ENCODE results near the gene CEMIP.

CEMIP gene

DNA sequence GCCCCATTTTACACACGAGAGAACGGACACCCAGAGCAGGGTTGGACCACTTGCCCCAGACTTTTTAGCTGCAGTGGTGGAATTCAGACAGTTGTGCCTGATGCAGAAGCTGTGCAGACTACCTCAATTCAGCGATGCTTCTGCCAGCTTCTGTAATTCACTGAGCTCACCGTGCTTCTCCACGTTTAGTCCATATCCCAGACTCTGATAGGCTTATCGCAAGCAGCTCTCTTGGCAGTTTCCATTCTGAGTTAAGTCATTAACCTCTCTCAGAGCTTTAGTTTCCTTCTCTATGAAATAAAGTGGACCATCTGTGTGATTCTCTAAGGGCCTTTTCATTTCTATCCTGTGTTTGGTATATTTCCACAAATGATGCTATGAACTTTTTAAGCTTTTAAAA, 47.0 kb upstream of the CEMIP start:
- no peak overlapping the region for H3K9ac ChIP-seq (ENCODE audit: low read length)
- H3K27ac ChIP-seq (ENCODE audit: low read length): no peak overlapping the region
- H3K4me2 ChIP-seq (ENCODE audit: low read depth, low read length): no peak overlapping the region
- no peak overlapping the region for H3K4me3 ChIP-seq (ENCODE audit: low read length)
- no peaks in the 10 kb centered on the region for H3K9me3 ChIP-seq (replicated peaks; ENCODE audit: insufficient read depth, low read length)
- H3K27me3 ChIP-seq (replicated peaks; ENCODE audit: insufficient read depth, low read length): no peaks in the 10 kb centered on the region
- H3F3A ChIP-seq (ENCODE audit: insufficient read depth, low read length): no peaks in the 10 kb centered on the region
- H4K20me1 ChIP-seq (ENCODE audit: insufficient read depth, low read length): no peaks in the 10 kb centered on the region
- no peak for TF ChIP-seq EZH2 (optimal IDR thresholded peaks at IDR 0.05; ENCODE audit: low read depth, low read length)
- TF ChIP-seq, protein P1, sequence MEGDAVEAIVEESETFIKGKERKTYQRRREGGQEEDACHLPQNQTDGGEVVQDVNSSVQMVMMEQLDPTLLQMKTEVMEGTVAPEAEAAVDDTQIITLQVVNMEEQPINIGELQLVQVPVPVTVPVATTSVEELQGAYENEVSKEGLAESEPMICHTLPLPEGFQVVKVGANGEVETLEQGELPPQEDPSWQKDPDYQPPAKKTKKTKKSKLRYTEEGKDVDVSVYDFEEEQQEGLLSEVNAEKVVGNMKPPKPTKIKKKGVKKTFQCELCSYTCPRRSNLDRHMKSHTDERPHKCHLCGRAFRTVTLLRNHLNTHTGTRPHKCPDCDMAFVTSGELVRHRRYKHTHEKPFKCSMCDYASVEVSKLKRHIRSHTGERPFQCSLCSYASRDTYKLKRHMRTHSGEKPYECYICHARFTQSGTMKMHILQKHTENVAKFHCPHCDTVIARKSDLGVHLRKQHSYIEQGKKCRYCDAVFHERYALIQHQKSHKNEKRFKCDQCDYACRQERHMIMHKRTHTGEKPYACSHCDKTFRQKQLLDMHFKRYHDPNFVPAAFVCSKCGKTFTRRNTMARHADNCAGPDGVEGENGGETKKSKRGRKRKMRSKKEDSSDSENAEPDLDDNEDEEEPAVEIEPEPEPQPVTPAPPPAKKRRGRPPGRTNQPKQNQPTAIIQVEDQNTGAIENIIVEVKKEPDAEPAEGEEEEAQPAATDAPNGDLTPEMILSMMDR (IDR thresholded peaks at IDR 0.05; ENCODE audit: low read length): no peak
- TF ChIP-seq EZH2phosphoT487 (IDR thresholded peaks at IDR 0.05; ENCODE audit: low read length): no peak
- H3K79me2 ChIP-seq (ENCODE audit: low read length): peaks cover 9% of the 10 kb centered on the region; the same call in 1 of the 2 replicates
- no peak overlapping the region for H2AFZ ChIP-seq (ENCODE audit: low read length)
- no peaks in the 10 kb centered on the region for H3K36me3 ChIP-seq (replicated peaks; ENCODE audit: insufficient read depth, low read length)
- H3K9me2 ChIP-seq (replicated peaks; ENCODE audit: insufficient read depth, low read length): no peaks in the 10 kb centered on the region
- DNase-seq: no peak
- H3K4me1 ChIP-seq (ENCODE audit: low read length): no peaks in the 10 kb centered on the region

DNA sequence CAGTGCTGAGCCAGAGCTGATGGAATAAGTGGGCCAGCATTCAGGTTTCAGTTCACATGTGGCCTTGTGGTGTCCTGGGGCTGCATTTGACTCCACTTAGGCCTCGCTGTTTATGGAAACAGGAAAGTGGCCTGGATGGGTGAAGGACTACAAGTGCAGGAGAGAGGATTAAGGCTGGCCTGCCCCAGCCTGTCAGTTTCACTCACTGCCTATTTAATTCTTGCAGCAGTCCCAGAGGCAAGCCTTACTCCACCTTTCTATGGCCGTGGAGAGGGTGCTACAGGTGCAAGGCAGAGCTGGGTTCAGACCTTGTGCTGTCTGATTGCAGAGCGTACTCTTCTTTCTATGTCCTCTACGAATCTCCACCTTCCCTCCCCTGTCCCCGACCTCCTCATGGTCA, 46.4 kb upstream of the CEMIP start:
- H3K27ac ChIP-seq (ENCODE audit: low read length): no peak overlapping the region
- H2AFZ ChIP-seq (ENCODE audit: low read length): no peak overlapping the region
- H3K36me3 ChIP-seq (replicated peaks; ENCODE audit: insufficient read depth, low read length): no peaks in the 10 kb centered on the region
- no peak overlapping the region for H3K4me3 ChIP-seq (ENCODE audit: low read length)
- no peaks in the 10 kb centered on the region for H3F3A ChIP-seq (ENCODE audit: insufficient read depth, low read length)
- no peak overlapping the region for H3K9ac ChIP-seq (ENCODE audit: low read length)
- H3K4me2 ChIP-seq (ENCODE audit: low read depth, low read length): no peak overlapping the region
- no peaks in the 10 kb centered on the region for H3K9me3 ChIP-seq (replicated peaks; ENCODE audit: insufficient read depth, low read length)
- TF ChIP-seq, protein P1 (IDR thresholded peaks at IDR 0.05; ENCODE audit: low read length): no peak
- TF ChIP-seq EZH2phosphoT487 (IDR thresholded peaks at IDR 0.05; ENCODE audit: low read length) (no peak), EZH2 (optimal IDR thresholded peaks at IDR 0.05; ENCODE audit: low read depth, low read length) (no peak)
- H4K20me1 ChIP-seq (ENCODE audit: insufficient read depth, low read length): no peaks in the 10 kb centered on the region
- peaks cover 3% of the 10 kb centered on the region; the same call in 1 of the 2 replicates for H3K79me2 ChIP-seq (ENCODE audit: low read length)
- no peaks in the 10 kb centered on the region for H3K9me2 ChIP-seq (replicated peaks; ENCODE audit: insufficient read depth, low read length)
- H3K4me1 ChIP-seq (ENCODE audit: low read length): no peaks in the 10 kb centered on the region
- no peaks in the 10 kb centered on the region for H3K27me3 ChIP-seq (replicated peaks; ENCODE audit: insufficient read depth, low read length)
- no peak for DNase-seq

DNA sequence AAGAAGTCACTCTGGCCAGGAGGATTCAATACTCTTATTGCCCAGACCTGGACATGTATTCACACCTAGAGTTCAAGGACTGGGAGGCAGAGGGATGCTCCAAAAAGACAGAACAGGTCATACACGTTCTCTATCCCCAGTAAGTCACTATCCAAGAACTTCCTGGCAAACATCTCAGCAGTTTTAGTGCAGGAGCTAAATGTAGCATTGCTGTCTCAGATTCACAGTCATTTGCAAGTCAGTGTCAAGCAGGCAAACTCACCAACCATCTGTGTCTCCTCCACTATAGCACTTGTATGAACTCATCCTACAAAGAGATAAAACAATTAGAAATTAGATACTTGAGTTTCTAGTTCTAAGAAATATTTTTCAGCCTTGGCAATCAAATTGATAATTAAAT, 45.7 kb upstream of the CEMIP start:
- H3K79me2 ChIP-seq (ENCODE audit: low read length): peaks cover 3% of the 10 kb centered on the region; the same call in 1 of the 2 replicates

DNA sequence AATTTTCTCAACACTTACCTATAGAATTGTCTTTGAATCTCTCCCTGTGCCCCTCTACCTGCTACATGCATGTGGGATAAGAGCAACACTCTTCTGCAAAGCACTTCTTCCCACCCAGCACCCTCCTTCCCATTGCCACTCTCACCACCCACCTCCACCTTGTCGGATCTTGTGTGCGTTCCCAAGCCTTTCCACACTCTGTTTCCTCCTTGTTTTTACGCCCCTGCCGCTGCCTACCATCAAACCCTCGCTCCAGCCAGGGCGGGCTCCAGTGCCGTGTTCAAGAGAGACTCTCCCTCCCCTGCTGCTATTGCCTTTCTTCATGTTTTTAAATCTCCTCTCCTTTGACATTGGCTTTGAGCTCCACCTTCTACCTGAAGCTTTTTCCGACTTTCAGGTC, 43.8 kb upstream of the CEMIP start:
- Histone ChIP-seq H3K9me3 (replicated peaks; ENCODE audit: insufficient read depth, low read length) (no peaks in the 10 kb centered on the region), H3K79me2 (ENCODE audit: low read length) (0 out of 2 replicates have a peak, but pooled peaks cover 3% of the 10 kb centered on the region), H3K9me2 (replicated peaks; ENCODE audit: insufficient read depth, low read length) (no peaks in the 10 kb centered on the region), H3K27me3 (replicated peaks; ENCODE audit: insufficient read depth, low read length) (no peaks in the 10 kb centered on the region), H4K20me1 (ENCODE audit: insufficient read depth, low read length) (no peaks in the 10 kb centered on the region), H3K27ac (ENCODE audit: low read length) (no peak overlapping the region), H3K4me2 (ENCODE audit: low read depth, low read length) (no peak overlapping the region), H3K4me1 (ENCODE audit: low read length) (no peaks in the 10 kb centered on the region), H3K9ac (ENCODE audit: low read length) (no peak overlapping the region), H2AFZ (ENCODE audit: low read length) (no peak overlapping the region), H3K36me3 (replicated peaks; ENCODE audit: insufficient read depth, low read length) (no peaks in the 10 kb centered on the region), H3K4me3 (ENCODE audit: low read length) (no peak overlapping the region), H3F3A (ENCODE audit: insufficient read depth, low read length) (no peaks in the 10 kb centered on the region)
- TF ChIP-seq, protein P1 (IDR thresholded peaks at IDR 0.05; ENCODE audit: low read length): no peak
- TF ChIP-seq EZH2phosphoT487 (IDR thresholded peaks at IDR 0.05; ENCODE audit: low read length): no peak
- no peak for TF ChIP-seq EZH2 (optimal IDR thresholded peaks at IDR 0.05; ENCODE audit: low read depth, low read length)
- DNase-seq: no peak

More for the DNA sequence above, 45.7 kb upstream of the CEMIP start:
- Histone ChIP-seq H3K4me2 (ENCODE audit: low read depth, low read length) (no peak overlapping the region), H3K9ac (ENCODE audit: low read length) (no peak overlapping the region), H3K27ac (ENCODE audit: low read length) (no peak overlapping the region), H3K27me3 (replicated peaks; ENCODE audit: insufficient read depth, low read length) (no peaks in the 10 kb centered on the region), H3K36me3 (replicated peaks; ENCODE audit: insufficient read depth, low read length) (no peaks in the 10 kb centered on the region), H2AFZ (ENCODE audit: low read length) (no peak overlapping the region), H3K9me2 (replicated peaks; ENCODE audit: insufficient read depth, low read length) (no peaks in the 10 kb centered on the region), H3K4me1 (ENCODE audit: low read length) (no peaks in the 10 kb centered on the region), H3K4me3 (ENCODE audit: low read length) (no peak overlapping the region), H3K9me3 (replicated peaks; ENCODE audit: insufficient read depth, low read length) (no peaks in the 10 kb centered on the region), H3F3A (ENCODE audit: insufficient read depth, low read length) (no peaks in the 10 kb centered on the region), H4K20me1 (ENCODE audit: insufficient read depth, low read length) (no peaks in the 10 kb centered on the region)
- TF ChIP-seq EZH2phosphoT487 (IDR thresholded peaks at IDR 0.05; ENCODE audit: low read length) (no peak), EZH2 (optimal IDR thresholded peaks at IDR 0.05; ENCODE audit: low read depth, low read length) (no peak)
- no peak for DNase-seq

Measured in MM.1S (cell line).